Astrocyte of the spinal cord (primary cell): ENCODE results near the gene SERPINA10.
A peak's percentile ranks its signal among the peaks of the same experiment; 100 is the strongest.

Source experiments
- DNase-seq: peaks from one replicate; pipeline ENCODE4 v3.0.0; 2011; ENCODE audit warnings: low read depth, low spot score
- H3K4me3 ChIP-seq: 2 replicates; pipeline ENCODE4 v1.5.1; 2011; ENCODE audit warnings: low read depth, mild to moderate bottlenecking, low read length, moderate library complexity
- CTCF ChIP-seq: IDR thresholded peaks from 2 replicates; pipeline ENCODE4 v1.5.1; 2012; ENCODE audit warnings: low read depth, mild to moderate bottlenecking, low read length, inconsistent platforms
- in situ Hi-C: cut with HindIII; loops from 2 replicates; pipeline ENCODE4 v1.10.0; 2017; ENCODE audit warnings: low sequenced_read_pairs

The SERPINA10 gene

GRCh38 chr14:94334872-94335271 is 41.8 kb upstream of the SERPINA10 start:
- in situ Hi-C loops: no loop called here
- no peak for TF ChIP-seq CTCF
- peak; percentile 18 for DNase-seq
- no peak overlapping the region for H3K4me3 ChIP-seq

GRCh38 chr14:94332587-94332986 is 39.5 kb upstream of the SERPINA10 start:
- no peak overlapping the region for H3K4me3 ChIP-seq
- in situ Hi-C loops: no loop called here
- no peak for TF ChIP-seq CTCF
- no peak for DNase-seq

- TF ChIP-seq CTCF: no peak
- no peak for DNase-seq
- no peak overlapping the region for H3K4me3 ChIP-seq
- in situ Hi-C loops: no loop called here
Measured at GRCh38 chr14:94332063-94332583, 39.1 kb upstream of the SERPINA10 start.

GRCh38 chr14:94331462-94331861 is 38.4 kb upstream of the SERPINA10 start:
- H3K4me3 ChIP-seq: no peak overlapping the region
- DNase-seq: no peak
- TF ChIP-seq CTCF: no peak
- in situ Hi-C loops: no loop called here

GRCh38 chr14:94330857-94331256 is 37.8 kb upstream of the SERPINA10 start:
- in situ Hi-C loops: no loop called here
- no peak for DNase-seq
- no peak for TF ChIP-seq CTCF
- no peak overlapping the region for H3K4me3 ChIP-seq

- no peak for DNase-seq
- no peak overlapping the region for H3K4me3 ChIP-seq
- in situ Hi-C loops: no loop called here
- TF ChIP-seq CTCF: no peak
Measured at GRCh38 chr14:94330432-94330831, 37.4 kb upstream of the SERPINA10 start.

GRCh38 chr14:94329857-94330256 is 36.8 kb upstream of the SERPINA10 start:
- no peak overlapping the region for H3K4me3 ChIP-seq
- in situ Hi-C loops: no loop called here
- no peak for TF ChIP-seq CTCF
- no peak for DNase-seq
